ENCODE measurements around the gene CHCHD10. TPM values are rescaled to one million over a fixed set of nuclear protein-coding genes. Genes with fewer than 3 reads are reported as not detected.

CHCHD10 gene
- total and polyA plus RNA-seq, 2 donors (not counting 1 experiment from before 2014, with no cell fraction given), result 54.0 to 124 TPM

DNA sequence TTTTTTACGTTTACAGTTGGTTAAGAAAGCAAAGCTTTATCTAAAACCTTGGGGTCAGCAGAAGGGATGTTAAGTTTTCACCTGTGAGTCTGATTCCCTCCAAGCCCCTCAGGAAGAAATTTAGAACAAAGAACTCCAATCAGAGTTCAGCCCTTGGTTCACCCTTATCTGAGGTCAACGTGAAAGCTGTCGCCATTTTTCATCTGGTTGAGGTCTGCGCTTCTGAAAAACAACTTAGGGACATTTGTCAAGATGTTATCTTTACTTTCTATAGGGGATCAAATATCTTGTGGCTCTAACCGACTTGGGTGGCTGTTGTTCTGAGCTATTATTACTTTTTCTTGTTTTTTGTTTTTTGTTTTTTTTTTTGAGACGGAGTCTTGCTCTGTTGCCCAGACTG lies 46.9 kb downstream of the CHCHD10 start:
- intact Hi-C loops (cut with micrococcal nuclease), result no loop called here
- Mint-ChIP-seq H3K4me3 (no peak overlapping the region), H3K27ac (no peak overlapping the region), H3K4me1 (peaks cover 10% of the 10 kb centered on the region), H3K27me3 (peaks cover 3% of the 10 kb centered on the region), H3K9me3 (ENCODE audit: insufficient read depth) (no peaks in the 10 kb centered on the region)
- H4K20me1 ChIP-seq (ENCODE audit: control insufficient read depth, insufficient read depth, low read length, poor library complexity, severe bottlenecking), result no peaks in the 10 kb centered on the region
- H3K9me3 ChIP-seq (ENCODE audit: control extremely low read depth in 1 of 3, control insufficient read depth in 2 of 3, insufficient read depth in 1 of 3, low read length in 2 of 3), result no peaks in the 10 kb centered on the region
- H2AFZ ChIP-seq (ENCODE audit: insufficient read depth, low read depth, low read length, poor library complexity, severe bottlenecking), result no peak overlapping the region
- no peak overlapping the region for H3K4me2 ChIP-seq (replicated peaks; ENCODE audit: low read depth, low read length, poor library complexity, severe bottlenecking)
- DNase-seq, result no peak
- H3K9ac ChIP-seq (ENCODE audit: low read length), result no peak overlapping the region
- no peak overlapping the region for H3K4me3 ChIP-seq (ENCODE audit: control extremely low read depth in 1 of 5, extremely low read depth in 1 of 5, insufficient read depth in 1 of 5, low read depth in 2 of 5, low read length in 4 of 5)
- H3K79me2 ChIP-seq (ENCODE audit: control insufficient read depth, insufficient read depth, low read length), result peaks cover 18% of the 10 kb centered on the region
- peaks cover 10 to 14% of the 10 kb centered on the region in 2 donors for H3K4me1 ChIP-seq (ENCODE audit: control insufficient read depth in 2 of 2, insufficient read depth in 2 of 2, low read length in 2 of 2)
- no peak overlapping the region for H3K27ac ChIP-seq (ENCODE audit: low read length in 2 of 2)
- no peaks in the 10 kb centered on the region for H3K27me3 ChIP-seq (replicated peaks in 1 of 4; ENCODE audit: control extremely low read depth in 1 of 4, control insufficient read depth in 3 of 4, insufficient read depth in 4 of 4, low read length in 3 of 4)
- no peaks in the 10 kb centered on the region for H3K36me3 ChIP-seq (replicated peaks in 1 of 2; ENCODE audit: control extremely low read depth in 1 of 2, control insufficient read depth in 1 of 2, extremely low read depth in 1 of 2, insufficient read depth in 2 of 2, low read length in 1 of 2)
- no CpG with 5 or more reads among the region's 6 CpGs for WGBS (ENCODE audit: insufficient coverage)
- TF ChIP-seq, protein P1, sequence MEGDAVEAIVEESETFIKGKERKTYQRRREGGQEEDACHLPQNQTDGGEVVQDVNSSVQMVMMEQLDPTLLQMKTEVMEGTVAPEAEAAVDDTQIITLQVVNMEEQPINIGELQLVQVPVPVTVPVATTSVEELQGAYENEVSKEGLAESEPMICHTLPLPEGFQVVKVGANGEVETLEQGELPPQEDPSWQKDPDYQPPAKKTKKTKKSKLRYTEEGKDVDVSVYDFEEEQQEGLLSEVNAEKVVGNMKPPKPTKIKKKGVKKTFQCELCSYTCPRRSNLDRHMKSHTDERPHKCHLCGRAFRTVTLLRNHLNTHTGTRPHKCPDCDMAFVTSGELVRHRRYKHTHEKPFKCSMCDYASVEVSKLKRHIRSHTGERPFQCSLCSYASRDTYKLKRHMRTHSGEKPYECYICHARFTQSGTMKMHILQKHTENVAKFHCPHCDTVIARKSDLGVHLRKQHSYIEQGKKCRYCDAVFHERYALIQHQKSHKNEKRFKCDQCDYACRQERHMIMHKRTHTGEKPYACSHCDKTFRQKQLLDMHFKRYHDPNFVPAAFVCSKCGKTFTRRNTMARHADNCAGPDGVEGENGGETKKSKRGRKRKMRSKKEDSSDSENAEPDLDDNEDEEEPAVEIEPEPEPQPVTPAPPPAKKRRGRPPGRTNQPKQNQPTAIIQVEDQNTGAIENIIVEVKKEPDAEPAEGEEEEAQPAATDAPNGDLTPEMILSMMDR (IDR thresholded peaks at IDR 0.05), result no peak
- TF ChIP-seq EZH2 (IDR thresholded peaks at IDR 0.05; ENCODE audit: borderline replicate concordance, insufficient read depth, low read depth, low read length, poor library complexity, severe bottlenecking), result no peak
- ChIA-PET CTCF (interaction anchor here (0.6 to 1.0 kb wide), 2 partner anchors 27 to 137 kb away, joined by 3 read pairs; partner anchors contain the start of gene SLC2A11), POLR2A (no interaction called here)
- ATAC-seq (ENCODE audit: low read depth), result no peak

DNA sequence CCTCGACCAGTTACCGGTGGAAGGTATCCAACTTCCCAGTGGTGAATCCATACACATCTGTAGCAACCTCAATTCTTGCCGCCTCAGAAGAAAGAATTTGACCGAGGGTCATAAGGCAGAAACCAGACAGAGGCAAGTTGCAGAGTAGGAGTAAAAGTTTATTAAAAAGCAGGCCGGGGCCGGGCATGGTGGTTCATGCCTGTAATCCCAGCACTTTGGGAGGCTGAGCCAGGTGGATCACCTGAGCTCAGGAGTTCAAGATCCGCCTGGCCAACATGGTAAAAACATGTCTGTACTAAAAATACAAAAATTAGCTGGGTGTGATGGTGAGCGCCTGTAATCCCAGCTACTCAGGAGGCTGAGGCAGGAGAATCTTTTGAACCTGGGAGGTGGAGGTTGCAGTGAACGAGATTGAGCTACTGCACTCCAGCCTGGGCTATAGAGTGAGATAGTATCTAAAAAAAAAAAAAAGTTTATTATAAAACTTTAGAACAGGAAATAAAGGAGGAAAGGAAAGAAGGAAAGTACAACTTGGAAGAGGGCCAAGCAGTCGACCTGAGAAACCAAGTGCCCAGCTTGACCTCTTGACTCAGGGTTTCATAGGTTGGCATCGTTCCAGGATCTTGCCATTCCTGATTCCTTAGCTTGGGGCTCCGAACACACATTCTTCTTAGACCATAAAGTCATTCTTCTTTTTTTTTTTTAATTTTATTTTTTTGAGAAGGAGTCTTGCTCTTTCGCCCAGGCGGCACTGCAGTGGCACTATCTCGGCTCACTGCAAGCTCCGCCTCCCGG lies 49.2 kb downstream of the CHCHD10 start:
- DNase-seq (no peak), ATAC-seq (ENCODE audit: low read depth) (no peak)
- Histone ChIP-seq H2AFZ (ENCODE audit: insufficient read depth, low read depth, low read length, poor library complexity, severe bottlenecking) (no peak overlapping the region), H3K79me2 (ENCODE audit: control insufficient read depth, insufficient read depth, low read length) (peaks cover 34% of the 10 kb centered on the region), H3K27me3 (replicated peaks in 1 of 4; ENCODE audit: control extremely low read depth in 1 of 4, control insufficient read depth in 3 of 4, insufficient read depth in 4 of 4, low read length in 3 of 4) (no peaks in the 10 kb centered on the region), H3K4me3 (ENCODE audit: control extremely low read depth in 1 of 5, extremely low read depth in 1 of 5, insufficient read depth in 1 of 5, low read depth in 2 of 5, low read length in 4 of 5) (no peak overlapping the region), H3K27ac (ENCODE audit: low read length in 2 of 2) (no peak overlapping the region), H3K9ac (ENCODE audit: low read length) (no peak overlapping the region), H3K4me1 (ENCODE audit: control insufficient read depth in 2 of 2, insufficient read depth in 2 of 2, low read length in 2 of 2) (peaks cover 13 to 19% of the 10 kb centered on the region in 2 donors), H3K36me3 (replicated peaks in 1 of 2; ENCODE audit: control extremely low read depth in 1 of 2, control insufficient read depth in 1 of 2, extremely low read depth in 1 of 2, insufficient read depth in 2 of 2, low read length in 1 of 2) (peaks cover 0 to 9% of the 10 kb centered on the region in 2 experiments), H3K4me2 (replicated peaks; ENCODE audit: low read depth, low read length, poor library complexity, severe bottlenecking) (no peak overlapping the region), H4K20me1 (ENCODE audit: control insufficient read depth, insufficient read depth, low read length, poor library complexity, severe bottlenecking) (no peaks in the 10 kb centered on the region), H3K9me3 (ENCODE audit: control extremely low read depth in 1 of 3, control insufficient read depth in 2 of 3, insufficient read depth in 1 of 3, low read length in 2 of 3) (no peaks in the 10 kb centered on the region)
- POLR2A ChIA-PET, result interaction anchor here (2.4 kb wide), 1 partner anchor 34 kb away, joined by 17 read pairs; the partner anchor contains the start of gene ZNF70
- no peak for TF ChIP-seq EZH2 (IDR thresholded peaks at IDR 0.05; ENCODE audit: borderline replicate concordance, insufficient read depth, low read depth, low read length, poor library complexity, severe bottlenecking)
- TF ChIP-seq, protein P1 (IDR thresholded peaks at IDR 0.05), result no peak
- Mint-ChIP-seq H3K27me3 (no peaks in the 10 kb centered on the region), H3K9me3 (ENCODE audit: insufficient read depth) (no peaks in the 10 kb centered on the region), H3K4me1 (peaks cover 20% of the 10 kb centered on the region), H3K27ac (no peak overlapping the region), H3K4me3 (peak overlapping the region; percentile 50)
- intact Hi-C loops (cut with micrococcal nuclease), result loop anchor here (5.0 kb wide), 1 partner anchor 139 kb away; the partner anchor contains the start of gene SLC2A11
- CTCF ChIA-PET, result interaction anchor here (3.3 kb wide), 1 partner anchor 132 kb away, joined by 13 read pairs; no protein-coding TSS in a partner anchor
- 88% methylated on average over 8 of the region's 17 CpGs for WGBS (ENCODE audit: insufficient coverage)
